ENCODE measurements around the gene VN1R5. TPM values are rescaled to one million over a fixed set of nuclear protein-coding genes. Genes with fewer than 3 reads are reported as not detected.
"Not testable (repeated sequence)": the region's sequence is repeated elsewhere in the genome, so short reads cannot be mapped to it uniquely, and the experiment has no call there.

VN1R5 gene
- total RNA-seq (2014; rRNA removed; shearing (Covaris generic); ENCODE audit: low replicate concordance) = not detected in 2 replicates

DNA sequence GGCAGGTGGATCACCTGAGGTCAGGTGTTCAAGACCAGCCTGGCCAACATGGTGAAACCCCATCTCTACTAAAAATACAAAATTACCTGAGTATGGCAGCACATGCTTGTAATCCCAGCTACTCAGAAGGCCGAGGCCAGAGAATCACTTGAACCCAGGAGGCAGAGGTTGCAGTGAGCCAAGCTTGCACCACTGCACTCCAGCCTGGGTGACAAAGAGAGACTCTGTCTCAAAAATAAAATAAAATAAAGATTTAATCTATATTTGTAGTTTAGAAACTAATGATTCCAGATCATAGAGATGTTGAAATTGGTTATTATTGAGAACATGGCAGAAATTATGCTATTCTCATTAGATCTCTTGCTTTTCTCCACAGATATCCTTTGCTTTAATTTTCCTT is at the start of gene VN1R5:
Gene VN1R5, plus strand, starts transcription at position 301 of the 400 bp plus-strand sequence.
- H3K27ac ChIP-seq (ENCODE audit: low read length); DNase-seq; H2AFZ ChIP-seq (ENCODE audit: low read length); H3K79me2 ChIP-seq (ENCODE audit: low read length); H3K36me3 ChIP-seq (ENCODE audit: insufficient read depth, low read length); H3K4me1 ChIP-seq (ENCODE audit: low read length); H3K9me2 ChIP-seq (replicated peaks; ENCODE audit: insufficient read depth, low read length); H4K20me1 ChIP-seq (ENCODE audit: insufficient read depth, low read depth, low read length); H3K4me2 ChIP-seq (ENCODE audit: low read depth, low read length, poor library complexity, severe bottlenecking); H3K4me3 ChIP-seq (ENCODE audit: low read length); H3K27me3 ChIP-seq (ENCODE audit: low read length); H3K9me3 ChIP-seq (ENCODE audit: low read length); H3K9ac ChIP-seq (ENCODE audit: low read length): not testable (repeated sequence)

DNA sequence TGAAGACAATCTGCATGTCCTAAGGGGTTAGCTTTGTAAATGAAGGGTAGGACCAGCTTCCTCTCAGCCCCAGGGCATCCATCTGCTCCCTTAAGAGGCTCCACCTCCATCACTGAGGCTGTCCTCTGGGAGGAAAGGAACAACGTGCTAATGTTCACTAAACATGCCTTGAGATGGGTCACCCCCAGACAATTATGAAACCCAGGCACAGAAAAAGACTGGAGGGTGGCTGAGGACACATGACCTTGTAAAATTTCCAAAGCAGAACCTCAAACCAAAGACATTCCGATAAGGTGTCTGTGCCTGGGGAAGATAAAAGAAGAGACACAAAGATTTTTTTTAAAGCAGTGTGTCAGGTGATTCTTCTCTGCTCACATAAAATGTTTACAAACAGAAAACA is 46.5 kb upstream of the VN1R5 start:
- peak overlapping the region; percentile 75 for H3K4me3 ChIP-seq (ENCODE audit: low read length)
- H3K4me1 ChIP-seq (ENCODE audit: low read length) = peaks cover 13% of the 10 kb centered on the region
- H3K27me3 ChIP-seq (ENCODE audit: low read length) = no peaks in the 10 kb centered on the region
- DNase-seq = no peak
- H3K9ac ChIP-seq (ENCODE audit: low read length) = peak overlapping the region; percentile 89
- no peaks in the 10 kb centered on the region for H3K9me2 ChIP-seq (replicated peaks; ENCODE audit: insufficient read depth, low read length)
- H3K4me2 ChIP-seq (ENCODE audit: low read depth, low read length, poor library complexity, severe bottlenecking) = peak overlapping the region; percentile 85
- peaks cover 59% of the 10 kb centered on the region for H3K79me2 ChIP-seq (ENCODE audit: low read length)
- H3K36me3 ChIP-seq (ENCODE audit: insufficient read depth, low read length) = peaks cover 43% of the 10 kb centered on the region
- no peak overlapping the region for H3K27ac ChIP-seq (ENCODE audit: low read length)
- no peak overlapping the region for H2AFZ ChIP-seq (ENCODE audit: low read length)
- H4K20me1 ChIP-seq (ENCODE audit: insufficient read depth, low read depth, low read length) = no peaks in the 10 kb centered on the region
- H3K9me3 ChIP-seq (ENCODE audit: low read length) = peaks cover 23% of the 10 kb centered on the region

DNA sequence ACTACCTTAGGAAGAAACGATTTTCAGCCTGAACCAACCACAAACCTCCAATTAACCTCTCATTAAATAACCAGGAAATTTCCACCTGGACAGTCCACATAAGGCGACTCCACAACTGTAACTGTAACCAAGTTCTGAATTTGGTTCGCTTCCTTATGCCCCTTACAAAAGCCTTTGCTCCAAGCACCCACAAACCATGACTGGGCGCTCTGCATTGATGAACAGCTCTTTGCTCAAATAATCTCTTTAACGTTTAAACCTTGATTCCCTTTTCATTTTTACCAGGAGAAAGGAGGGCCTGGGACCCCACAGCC is 45.9 kb upstream of the VN1R5 start:
- peaks cover 13% of the 10 kb centered on the region for H3K4me1 ChIP-seq (ENCODE audit: low read length)
- H3K9me2 ChIP-seq (replicated peaks; ENCODE audit: insufficient read depth, low read length) = no peaks in the 10 kb centered on the region
- peak overlapping the region; percentile 85 for H3K4me2 ChIP-seq (ENCODE audit: low read depth, low read length, poor library complexity, severe bottlenecking)
- H3K79me2 ChIP-seq (ENCODE audit: low read length) = peaks cover 55% of the 10 kb centered on the region
- no peak for DNase-seq
- H3K4me3 ChIP-seq (ENCODE audit: low read length) = peak overlapping the region; percentile 75
- H3K36me3 ChIP-seq (ENCODE audit: insufficient read depth, low read length) = peaks cover 40% of the 10 kb centered on the region
- H3K27me3 ChIP-seq (ENCODE audit: low read length) = no peaks in the 10 kb centered on the region
- no peak overlapping the region for H2AFZ ChIP-seq (ENCODE audit: low read length)
- no peaks in the 10 kb centered on the region for H4K20me1 ChIP-seq (ENCODE audit: insufficient read depth, low read depth, low read length)
- H3K9ac ChIP-seq (ENCODE audit: low read length) = peak overlapping the region; percentile 89
- H3K27ac ChIP-seq (ENCODE audit: low read length) = peak overlapping the region; percentile 36; the same call in 1 of the 2 replicates
- peaks cover 23% of the 10 kb centered on the region for H3K9me3 ChIP-seq (ENCODE audit: low read length)

DNA sequence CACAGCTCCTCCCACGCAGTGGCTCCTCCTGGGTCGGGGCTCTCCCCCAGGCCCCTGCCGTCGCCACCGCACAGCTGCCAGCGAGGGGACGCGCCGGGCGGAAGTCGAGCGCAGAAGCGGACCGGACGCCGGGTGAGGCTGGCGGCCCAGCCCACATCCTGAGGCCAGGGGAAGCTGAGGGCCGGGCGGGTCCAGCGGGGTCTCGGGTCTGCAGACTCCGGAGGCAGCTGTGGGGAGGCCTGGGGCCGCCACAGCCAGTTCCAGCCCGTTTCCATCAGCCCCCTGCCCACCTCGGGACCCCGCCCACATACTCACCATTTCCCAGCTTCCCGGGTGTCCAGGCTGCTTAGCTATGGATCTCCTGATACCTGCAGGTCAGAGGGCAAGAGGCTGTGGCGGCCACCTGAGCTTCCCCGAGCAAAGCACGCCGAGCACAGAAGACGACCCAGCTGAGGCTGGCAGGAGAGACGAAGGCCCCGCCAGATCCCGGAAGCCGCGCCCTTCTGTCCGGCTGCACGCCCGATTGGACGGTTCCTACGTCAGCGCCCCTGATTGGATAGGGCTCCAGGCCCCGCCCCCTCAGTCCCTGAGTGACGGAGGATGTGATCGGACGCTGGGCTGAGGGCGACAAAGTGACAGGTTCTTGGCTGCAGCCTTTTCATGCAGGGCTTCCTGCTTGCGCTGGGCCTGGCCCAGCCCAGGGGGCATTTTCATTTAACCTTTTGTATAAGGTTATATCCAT is 45.3 kb upstream of the VN1R5 start:
- no peaks in the 10 kb centered on the region for H3K27me3 ChIP-seq (ENCODE audit: low read length)
- H4K20me1 ChIP-seq (ENCODE audit: insufficient read depth, low read depth, low read length) = no peaks in the 10 kb centered on the region
- H3K9me3 ChIP-seq (ENCODE audit: low read length) = peaks cover 23% of the 10 kb centered on the region
- peaks cover 13% of the 10 kb centered on the region for H3K4me1 ChIP-seq (ENCODE audit: low read length)
- H3K9me2 ChIP-seq (replicated peaks; ENCODE audit: insufficient read depth, low read length) = no peaks in the 10 kb centered on the region
- H3K4me3 ChIP-seq (ENCODE audit: low read length) = peak overlapping the region; percentile 75
- H3K36me3 ChIP-seq (ENCODE audit: insufficient read depth, low read length) = peaks cover 39% of the 10 kb centered on the region
- H3K9ac ChIP-seq (ENCODE audit: low read length) = peak overlapping the region; percentile 89
- DNase-seq = peak; percentile 99
- H3K79me2 ChIP-seq (ENCODE audit: low read length) = peaks cover 51% of the 10 kb centered on the region
- H3K27ac ChIP-seq (ENCODE audit: low read length) = peak overlapping the region; percentile 36
- peak overlapping the region; percentile 85 for H3K4me2 ChIP-seq (ENCODE audit: low read depth, low read length, poor library complexity, severe bottlenecking)
- no peak overlapping the region for H2AFZ ChIP-seq (ENCODE audit: low read length)

DNA sequence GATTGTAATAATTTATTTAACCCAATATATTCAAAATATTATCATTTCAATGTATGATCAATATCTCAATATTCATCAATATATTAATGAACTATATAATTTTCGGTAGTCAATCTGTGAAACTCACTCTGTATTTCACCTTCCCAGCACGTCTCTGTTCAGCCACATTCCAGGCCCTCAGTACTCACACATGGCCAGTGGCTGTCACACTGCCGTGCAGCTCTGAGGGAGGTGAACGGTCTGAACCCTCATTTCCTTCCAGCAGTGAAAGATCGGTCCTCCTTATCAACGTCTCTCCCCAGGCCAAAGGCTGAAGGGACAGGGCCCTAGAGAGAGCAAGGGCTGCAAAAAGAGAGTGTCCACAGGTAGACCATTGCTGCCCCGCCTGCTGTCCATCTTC is 44.5 kb upstream of the VN1R5 start:
- H3K4me2 ChIP-seq (ENCODE audit: low read depth, low read length, poor library complexity, severe bottlenecking) = peak overlapping the region; percentile 85
- H3K9ac ChIP-seq (ENCODE audit: low read length) = no peak overlapping the region
- H3K79me2 ChIP-seq (ENCODE audit: low read length) = peaks cover 43% of the 10 kb centered on the region
- DNase-seq = no peak
- no peak overlapping the region for H2AFZ ChIP-seq (ENCODE audit: low read length)
- no peak overlapping the region for H3K27ac ChIP-seq (ENCODE audit: low read length)
- peaks cover 31% of the 10 kb centered on the region for H3K36me3 ChIP-seq (ENCODE audit: insufficient read depth, low read length)
- no peaks in the 10 kb centered on the region for H4K20me1 ChIP-seq (ENCODE audit: insufficient read depth, low read depth, low read length)
- no peaks in the 10 kb centered on the region for H3K27me3 ChIP-seq (ENCODE audit: low read length)
- no peak overlapping the region for H3K4me3 ChIP-seq (ENCODE audit: low read length)
- H3K9me3 ChIP-seq (ENCODE audit: low read length) = peaks cover 23% of the 10 kb centered on the region
- peaks cover 13% of the 10 kb centered on the region for H3K4me1 ChIP-seq (ENCODE audit: low read length)
- no peaks in the 10 kb centered on the region for H3K9me2 ChIP-seq (replicated peaks; ENCODE audit: insufficient read depth, low read length)

DNA sequence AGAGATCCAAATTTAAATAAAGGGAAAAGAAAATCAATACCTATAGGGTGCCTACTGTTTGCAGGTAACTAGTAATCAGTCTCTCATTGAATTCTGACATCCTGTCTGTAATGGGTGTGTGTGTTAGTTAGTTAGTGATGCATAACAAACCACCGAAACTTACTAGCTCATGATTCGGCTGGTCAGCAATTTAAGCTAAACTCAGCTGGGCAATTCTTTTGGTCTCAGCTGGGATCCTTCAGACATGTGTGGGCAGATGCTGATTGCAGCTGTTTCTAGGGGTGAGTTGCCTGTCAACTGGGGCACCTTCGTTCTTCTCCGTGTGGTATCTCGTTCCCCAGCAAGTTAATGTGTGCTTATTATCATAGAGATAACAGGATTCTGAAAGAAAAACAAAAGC is 43.9 kb upstream of the VN1R5 start:
- Histone ChIP-seq H3K27ac (ENCODE audit: low read length) (no peak overlapping the region), H3K4me2 (ENCODE audit: low read depth, low read length, poor library complexity, severe bottlenecking) (no peak overlapping the region)
- no peak for DNase-seq

DNA sequence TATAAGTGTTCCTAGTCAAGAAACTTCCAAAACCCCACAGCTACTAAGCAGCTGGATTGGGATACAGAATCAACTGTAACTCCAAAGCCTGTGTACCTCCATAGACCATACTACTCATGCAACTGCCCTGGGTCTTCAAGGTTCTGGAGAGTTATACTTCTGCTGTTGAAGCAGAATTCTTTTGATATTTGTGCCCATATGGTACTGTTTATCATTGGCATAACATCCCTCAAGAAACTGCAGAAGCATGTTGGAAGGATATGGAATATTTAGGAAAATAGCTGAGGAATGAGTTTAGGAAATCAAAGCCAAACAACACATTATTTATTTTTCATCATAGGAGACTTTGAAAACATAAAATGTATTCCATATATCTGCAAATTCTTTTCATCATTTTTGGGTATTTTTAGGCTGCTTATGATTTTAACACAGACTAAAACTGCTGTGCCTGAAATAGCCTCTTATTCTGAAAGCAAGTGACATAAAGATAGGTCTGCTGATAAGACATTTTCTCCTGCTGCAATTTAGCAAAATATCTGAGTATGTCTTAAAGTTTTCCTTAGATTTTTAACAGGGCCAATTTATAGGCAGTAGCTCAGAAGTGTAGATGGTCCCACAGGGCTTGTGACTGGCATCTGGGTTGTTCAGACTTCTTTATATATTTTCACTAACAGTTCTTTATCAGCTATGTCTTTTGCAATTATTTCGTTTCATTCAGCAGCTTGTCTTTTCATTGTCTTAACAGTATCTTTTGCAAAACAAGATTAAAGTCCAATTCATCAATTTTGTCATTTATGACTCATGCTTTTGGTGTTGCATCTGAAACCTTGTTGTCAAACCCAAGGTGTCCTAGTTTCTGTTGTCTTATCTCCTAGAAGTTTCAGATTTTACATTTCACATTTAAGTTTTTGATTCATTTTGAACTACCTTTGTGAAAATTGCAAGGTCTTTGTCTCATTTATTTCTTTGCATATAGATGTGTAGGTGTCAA is 43.0 kb upstream of the VN1R5 start:
- no peaks in the 10 kb centered on the region; the same call in 1 of the 2 replicates for H3K27me3 ChIP-seq (ENCODE audit: low read length)
- H4K20me1 ChIP-seq (ENCODE audit: insufficient read depth, low read depth, low read length) = no peaks in the 10 kb centered on the region
- H3K4me2 ChIP-seq (ENCODE audit: low read depth, low read length, poor library complexity, severe bottlenecking) = no peak overlapping the region
- no peaks in the 10 kb centered on the region for H3K9me2 ChIP-seq (replicated peaks; ENCODE audit: insufficient read depth, low read length)
- no peak overlapping the region for H3K9ac ChIP-seq (ENCODE audit: low read length)
- no peak for DNase-seq
- no peak overlapping the region for H2AFZ ChIP-seq (ENCODE audit: low read length)
- peaks cover 27% of the 10 kb centered on the region for H3K79me2 ChIP-seq (ENCODE audit: low read length)
- no peak overlapping the region for H3K4me3 ChIP-seq (ENCODE audit: low read length)
- H3K36me3 ChIP-seq (ENCODE audit: insufficient read depth, low read length) = peaks cover 18% of the 10 kb centered on the region
- peaks cover 14% of the 10 kb centered on the region for H3K9me3 ChIP-seq (ENCODE audit: low read length)
- H3K4me1 ChIP-seq (ENCODE audit: low read length) = peaks cover 13% of the 10 kb centered on the region
- H3K27ac ChIP-seq (ENCODE audit: low read length) = no peak overlapping the region

More for the DNA sequence above, 43.9 kb upstream of the VN1R5 start:
- H3K9me3 ChIP-seq (ENCODE audit: low read length) = peaks cover 23% of the 10 kb centered on the region
- no peaks in the 10 kb centered on the region; the same call in 1 of the 2 replicates for H3K27me3 ChIP-seq (ENCODE audit: low read length)
- peaks cover 36% of the 10 kb centered on the region for H3K79me2 ChIP-seq (ENCODE audit: low read length)
- no peaks in the 10 kb centered on the region for H4K20me1 ChIP-seq (ENCODE audit: insufficient read depth, low read depth, low read length)
- H3K4me1 ChIP-seq (ENCODE audit: low read length) = peaks cover 13% of the 10 kb centered on the region
- no peaks in the 10 kb centered on the region for H3K9me2 ChIP-seq (replicated peaks; ENCODE audit: insufficient read depth, low read length)
- no peak overlapping the region for H3K9ac ChIP-seq (ENCODE audit: low read length)
- H3K36me3 ChIP-seq (ENCODE audit: insufficient read depth, low read length) = peaks cover 27% of the 10 kb centered on the region
- peak overlapping the region; percentile 33; the same call in 1 of the 2 replicates for H2AFZ ChIP-seq (ENCODE audit: low read length)
- H3K4me3 ChIP-seq (ENCODE audit: low read length) = no peak overlapping the region

DNA sequence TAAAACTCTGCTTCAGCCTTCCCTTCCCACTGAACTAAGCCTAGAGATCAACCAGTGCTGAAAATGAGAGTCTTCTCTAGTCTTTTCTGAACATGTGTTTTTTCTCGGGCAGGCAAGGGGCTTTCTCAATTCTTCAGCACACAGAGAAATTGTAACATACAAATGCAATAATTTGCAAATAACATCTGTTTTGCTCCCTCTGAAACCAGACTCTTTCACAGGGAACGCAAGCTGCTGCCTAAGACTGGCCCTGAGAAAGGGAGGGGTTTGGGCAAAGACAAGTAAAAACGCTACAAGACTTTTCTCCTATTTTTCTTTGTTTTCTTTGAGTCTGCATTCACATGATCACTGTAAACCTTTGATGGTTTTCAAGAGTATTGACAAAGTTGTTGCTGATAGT is 39.6 kb upstream of the VN1R5 start:
- Histone ChIP-seq H3K9ac (ENCODE audit: low read length) (no peak overlapping the region), H2AFZ (ENCODE audit: low read length) (peak overlapping the region; percentile 24; the same call in 1 of the 2 replicates), H3K9me3 (ENCODE audit: low read length) (no peaks in the 10 kb centered on the region), H3K36me3 (ENCODE audit: insufficient read depth, low read length) (no peaks in the 10 kb centered on the region), H4K20me1 (ENCODE audit: insufficient read depth, low read depth, low read length) (no peaks in the 10 kb centered on the region), H3K27me3 (ENCODE audit: low read length) (no peaks in the 10 kb centered on the region; the same call in 1 of the 2 replicates), H3K4me2 (ENCODE audit: low read depth, low read length, poor library complexity, severe bottlenecking) (no peak overlapping the region), H3K4me3 (ENCODE audit: low read length) (no peak overlapping the region), H3K9me2 (replicated peaks; ENCODE audit: insufficient read depth, low read length) (no peaks in the 10 kb centered on the region), H3K79me2 (ENCODE audit: low read length) (no peaks in the 10 kb centered on the region), H3K27ac (ENCODE audit: low read length) (no peak overlapping the region), H3K4me1 (ENCODE audit: low read length) (no peaks in the 10 kb centered on the region)
- no peak for DNase-seq
